Measurements from ENCODE around the gene RIMS4. TPM values are rescaled to one million over a fixed set of nuclear protein-coding genes. Genes with fewer than 3 reads are reported as not detected.

The RIMS4 gene
- total RNA-seq, 1 experiment from 2014 or later, result 2.9 TPM

DNA sequence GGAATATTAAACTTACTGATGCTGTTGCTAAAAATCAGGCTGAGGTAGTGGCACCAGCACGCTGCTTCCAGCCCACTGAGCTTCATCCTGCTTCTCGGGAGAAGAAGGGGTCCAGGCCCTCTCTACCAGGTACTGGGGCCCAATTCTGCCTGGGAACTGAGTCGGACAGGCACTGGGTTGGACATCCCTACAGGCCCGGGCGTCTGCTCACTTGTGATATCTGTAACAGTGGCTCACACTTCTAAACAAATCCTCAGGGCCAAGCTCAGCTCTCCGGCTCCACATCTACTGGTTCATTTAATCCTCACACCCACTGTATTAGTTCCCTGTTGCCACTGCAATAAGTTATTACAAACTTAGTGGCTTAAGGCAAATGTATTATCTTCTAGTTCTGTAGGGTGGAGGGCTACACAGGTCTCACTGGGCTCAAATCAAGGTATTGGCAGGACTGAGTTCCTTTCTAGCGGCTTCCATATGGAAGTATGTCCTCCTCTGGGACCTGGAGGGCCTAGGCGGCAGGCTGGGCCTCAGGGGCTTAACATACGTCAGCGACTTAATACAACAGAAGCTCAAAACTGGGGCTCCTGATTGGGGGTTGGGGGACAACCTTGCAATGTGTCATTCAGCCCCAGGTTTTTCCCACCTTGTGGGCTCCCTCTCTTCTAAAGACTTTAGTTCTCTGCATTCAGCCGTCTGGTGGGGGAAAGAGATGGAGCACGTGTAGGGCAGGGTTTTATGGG lies 66.3 kb downstream of the RIMS4 start:
- Histone ChIP-seq H3K9me3 (no peaks in the 10 kb centered on the region), H3K27me3 (peaks cover 7% of the 10 kb centered on the region), H3K4me3 (no peak overlapping the region), H3K36me3 (no peaks in the 10 kb centered on the region)
- no peak for DNase-seq

DNA sequence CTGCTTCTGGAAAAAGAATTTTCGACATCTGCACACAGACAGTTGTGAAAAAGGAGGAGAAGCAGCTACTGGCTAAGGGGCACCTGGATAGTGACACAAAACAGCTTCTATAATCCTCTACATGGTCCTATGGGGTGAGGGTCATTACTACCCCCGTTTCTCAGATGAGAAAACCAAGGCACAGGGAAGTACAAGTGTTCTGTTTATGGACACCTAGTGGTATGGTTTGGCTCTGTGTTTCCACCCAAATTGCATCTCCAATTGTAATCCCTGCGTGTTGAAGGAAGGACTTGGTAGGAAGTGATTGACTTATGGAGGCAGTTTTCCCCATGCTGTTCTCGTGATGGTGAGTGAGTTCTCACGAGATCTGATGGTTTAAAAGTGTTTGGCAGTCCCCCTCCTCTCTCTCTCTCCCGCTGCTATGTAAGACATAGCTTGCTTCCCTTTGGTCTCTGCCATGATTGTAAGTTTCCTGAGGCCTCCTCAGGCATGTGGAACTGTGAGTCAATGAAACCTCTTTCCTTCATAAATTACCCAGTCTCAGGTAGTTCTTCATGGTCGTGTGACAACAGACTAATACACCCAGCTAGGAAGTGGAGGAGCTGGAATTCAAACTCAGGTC lies 67.2 kb downstream of the RIMS4 start:
- Histone ChIP-seq H3K27me3 (peaks cover 7% of the 10 kb centered on the region), H3K9me3 (no peaks in the 10 kb centered on the region), H3K4me3 (no peak overlapping the region), H3K36me3 (no peaks in the 10 kb centered on the region)
- DNase-seq, result no peak

DNA sequence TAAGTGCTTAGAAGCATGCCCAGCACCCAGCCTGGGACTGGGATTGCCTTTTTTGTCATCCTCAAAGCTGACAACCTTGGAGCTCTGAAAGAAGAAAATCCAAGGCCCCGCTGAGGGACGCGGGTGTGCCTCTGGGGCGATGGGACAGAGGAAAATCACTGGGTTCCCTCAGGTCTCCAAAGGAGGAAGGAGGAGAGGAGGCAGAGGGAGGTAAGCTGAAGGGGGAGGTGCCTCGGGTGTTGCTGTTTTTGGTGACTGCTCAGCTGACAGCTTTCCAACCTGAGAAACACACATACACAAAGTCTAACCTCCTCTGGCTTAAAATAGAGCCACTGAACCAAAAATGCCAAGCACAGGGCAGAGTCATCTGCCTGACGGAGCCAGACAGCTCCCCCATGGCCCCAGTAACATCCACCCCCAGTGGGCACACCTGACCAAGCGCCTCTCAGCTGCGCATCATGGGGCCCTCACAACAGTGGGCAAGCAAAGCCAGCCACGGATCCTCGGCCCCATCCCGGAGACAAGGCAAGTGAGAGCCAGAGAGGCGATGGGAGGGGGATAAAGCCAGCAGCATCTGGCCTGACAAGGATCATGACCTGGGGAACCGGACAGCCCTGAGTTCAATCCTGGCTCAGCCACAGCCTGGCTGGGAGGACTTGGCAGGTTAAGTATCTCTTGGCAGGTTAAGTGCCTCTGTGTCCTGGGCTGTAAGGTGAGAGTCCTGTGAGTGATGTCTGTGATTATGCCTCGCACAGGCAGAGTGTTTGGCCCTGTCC lies 67.9 kb downstream of the RIMS4 start:
- Histone ChIP-seq H3K36me3 (no peaks in the 10 kb centered on the region), H3K4me3 (no peak overlapping the region), H3K27me3 (peaks cover 7% of the 10 kb centered on the region), H3K9me3 (no peaks in the 10 kb centered on the region)
- DNase-seq, result no peak

DNA sequence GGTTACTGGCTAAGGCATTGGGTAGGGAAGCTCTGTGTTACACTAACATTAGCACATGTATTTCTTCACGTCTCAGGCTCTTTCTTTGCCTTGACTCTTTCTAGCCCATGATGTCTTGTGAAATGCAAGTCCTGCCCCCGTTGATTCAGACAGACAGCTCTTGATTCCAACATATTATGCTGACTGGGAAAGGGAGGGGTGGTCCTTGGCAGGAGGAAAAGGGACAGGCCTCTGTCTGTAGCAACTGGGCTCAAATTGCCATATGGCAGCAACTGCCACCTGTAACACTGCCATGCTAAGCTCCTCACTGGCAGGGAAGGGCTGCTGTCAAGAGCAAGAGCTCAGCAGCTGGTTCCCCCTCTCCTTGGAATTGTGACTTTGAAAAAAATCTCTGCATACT lies 70.4 kb downstream of the RIMS4 start:
- no peaks in the 10 kb centered on the region for H3K36me3 ChIP-seq
- H3K9me3 ChIP-seq, result peaks cover 4% of the 10 kb centered on the region; the same call in 1 of the 2 replicates
- no peak for DNase-seq
- no peak overlapping the region for H3K4me3 ChIP-seq
- no peaks in the 10 kb centered on the region for H3K27me3 ChIP-seq

DNA sequence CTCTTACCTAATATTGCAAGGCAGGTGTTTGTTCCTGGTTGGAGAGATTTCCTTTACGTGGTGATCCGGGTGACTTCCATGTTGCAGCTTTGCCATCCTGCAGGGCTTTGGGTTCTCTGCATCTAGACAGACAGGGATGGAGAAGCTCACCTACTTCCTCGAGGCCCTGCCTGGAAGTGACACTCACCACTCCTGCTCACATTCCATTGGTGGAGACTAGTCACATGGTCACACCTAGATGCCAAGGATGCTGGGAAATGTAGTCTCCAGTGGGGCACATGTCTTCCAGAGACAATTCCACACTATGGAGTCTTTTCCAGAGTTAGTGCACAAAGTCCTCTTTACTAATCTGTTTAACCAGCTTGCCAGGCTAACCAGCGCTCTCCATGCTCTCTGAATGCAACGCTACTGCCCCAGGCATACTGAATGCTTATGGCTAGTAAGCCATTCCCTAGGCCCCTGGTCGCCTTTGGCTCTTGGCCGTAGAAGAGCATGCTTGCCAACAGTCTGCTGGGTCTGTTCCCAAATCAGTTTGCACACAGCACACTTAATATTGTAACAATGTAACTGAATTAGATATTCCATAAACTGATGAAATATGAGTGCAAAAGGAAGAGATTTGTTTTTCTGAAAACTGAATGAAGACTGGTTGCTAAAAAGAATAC lies 71.4 kb downstream of the RIMS4 start:
- DNase-seq, result peak; percentile 75
- Histone ChIP-seq H3K27me3 (no peaks in the 10 kb centered on the region), H3K4me3 (peak overlapping the region; percentile 8; the same call in 1 of the 2 replicates), H3K9me3 (peaks cover 4% of the 10 kb centered on the region; the same call in 1 of the 2 replicates), H3K36me3 (no peaks in the 10 kb centered on the region)

DNA sequence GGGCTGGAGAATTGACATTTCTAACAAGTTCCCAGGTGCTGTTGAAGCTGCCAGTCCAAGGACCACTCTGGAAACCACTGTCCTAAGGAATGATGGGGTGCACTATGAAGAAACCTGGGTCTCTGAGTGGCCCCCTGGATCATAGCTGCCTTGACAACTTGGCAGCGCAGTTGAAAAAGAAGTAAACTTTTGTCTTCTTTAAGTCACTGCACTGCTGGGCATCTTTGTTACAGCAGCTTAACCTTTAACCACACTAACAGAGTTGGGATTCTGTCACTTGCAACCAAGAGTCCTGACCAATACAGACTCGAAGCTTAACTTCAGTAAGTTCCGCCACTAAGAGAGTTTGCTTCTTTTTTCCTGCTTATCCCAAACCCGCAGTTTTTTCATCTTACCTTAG lies 73.2 kb downstream of the RIMS4 start:
- H3K36me3 ChIP-seq, result no peaks in the 10 kb centered on the region
- no peak for DNase-seq
- H3K4me3 ChIP-seq, result no peak overlapping the region
- H3K27me3 ChIP-seq, result no peaks in the 10 kb centered on the region
- H3K9me3 ChIP-seq, result peaks cover 4% of the 10 kb centered on the region; the same call in 1 of the 2 replicates

DNA sequence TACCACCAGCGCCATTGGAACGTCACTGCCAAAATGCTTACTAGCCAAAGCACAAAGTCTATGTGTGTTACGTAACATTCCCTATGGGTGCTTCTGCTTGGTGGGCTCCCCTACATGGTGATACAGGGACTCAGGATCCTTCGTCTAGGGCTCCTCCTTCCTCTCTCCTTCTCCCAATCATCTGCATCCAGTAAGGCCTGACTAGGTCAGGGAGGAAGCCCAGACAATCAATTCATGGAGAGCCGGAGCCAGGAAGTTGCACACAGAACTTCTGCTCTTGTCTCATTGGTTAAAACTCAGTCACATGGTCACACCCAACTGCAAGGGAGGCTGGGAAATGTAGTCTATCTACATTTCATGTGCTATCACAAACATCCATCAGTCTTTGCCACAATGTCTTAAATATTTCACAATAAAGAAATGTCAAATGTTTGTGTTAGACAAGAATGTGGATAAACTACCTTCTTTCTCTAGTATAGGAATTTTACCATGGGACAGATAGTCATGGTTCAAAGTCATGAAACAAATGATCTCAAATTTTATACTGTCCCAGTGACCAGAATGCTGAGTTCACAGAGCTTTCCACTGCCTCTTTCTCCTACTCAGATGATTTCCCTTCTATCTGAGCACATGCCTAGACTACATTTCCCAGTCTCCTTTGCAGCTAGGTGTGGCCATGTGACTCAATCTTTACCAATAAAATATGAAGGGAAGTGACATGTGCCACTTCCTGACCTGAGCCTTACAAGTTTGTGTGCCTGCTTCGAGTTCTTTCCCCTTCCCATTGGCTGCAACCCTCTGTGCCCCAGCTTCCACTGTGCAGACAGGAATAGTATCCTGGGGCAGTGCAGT lies 74.0 kb downstream of the RIMS4 start:
- Histone ChIP-seq H3K27me3 (no peaks in the 10 kb centered on the region), H3K4me3 (no peak overlapping the region), H3K9me3 (peaks cover 6% of the 10 kb centered on the region; the same call in 1 of the 2 replicates), H3K36me3 (no peaks in the 10 kb centered on the region)
- peak; percentile 48 for DNase-seq

DNA sequence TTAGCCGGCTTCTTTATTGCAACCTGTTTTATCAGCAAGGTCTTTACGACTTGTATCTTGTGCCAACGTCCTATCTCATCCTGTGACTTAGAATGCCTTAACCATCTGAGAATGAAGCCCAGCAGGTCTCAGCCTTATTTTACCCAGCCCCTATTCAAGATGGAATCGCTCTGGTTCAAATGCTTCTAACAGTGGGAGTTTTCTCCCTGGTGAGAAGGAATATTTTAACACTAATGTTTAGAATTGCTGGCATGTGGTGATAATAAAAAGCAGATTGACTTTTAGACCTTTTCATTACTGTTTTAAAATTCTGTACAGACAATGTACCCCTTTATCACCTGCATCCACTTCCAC lies 74.6 kb downstream of the RIMS4 start:
- H3K27me3 ChIP-seq, result no peaks in the 10 kb centered on the region
- H3K36me3 ChIP-seq, result no peaks in the 10 kb centered on the region
- no peak overlapping the region for H3K4me3 ChIP-seq
- DNase-seq, result no peak
- H3K9me3 ChIP-seq, result peaks cover 10% of the 10 kb centered on the region

DNA sequence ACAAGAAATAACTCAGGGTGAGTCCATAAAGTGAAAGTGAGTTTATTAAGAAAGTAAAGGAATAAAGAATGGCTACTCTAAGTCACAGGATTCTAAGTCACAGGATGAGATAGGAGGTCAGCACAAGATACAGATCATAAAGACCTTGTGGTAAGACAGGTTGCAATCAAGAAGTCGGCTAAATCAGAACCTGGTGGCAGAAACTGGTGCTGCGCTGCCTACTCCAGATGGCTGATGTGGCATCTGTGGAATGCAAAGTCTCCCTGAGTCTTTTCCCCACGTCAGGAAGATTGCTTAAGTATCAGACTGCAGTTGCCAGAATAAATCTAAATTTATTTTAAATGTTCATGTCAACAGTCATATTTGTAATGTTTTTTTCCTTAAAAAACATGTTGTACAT lies 75.4 kb downstream of the RIMS4 start:
- no peaks in the 10 kb centered on the region for H3K36me3 ChIP-seq
- H3K27me3 ChIP-seq, result no peaks in the 10 kb centered on the region
- peaks cover 18% of the 10 kb centered on the region for H3K9me3 ChIP-seq
- peak; percentile 70 for DNase-seq
- no peak overlapping the region for H3K4me3 ChIP-seq

DNA sequence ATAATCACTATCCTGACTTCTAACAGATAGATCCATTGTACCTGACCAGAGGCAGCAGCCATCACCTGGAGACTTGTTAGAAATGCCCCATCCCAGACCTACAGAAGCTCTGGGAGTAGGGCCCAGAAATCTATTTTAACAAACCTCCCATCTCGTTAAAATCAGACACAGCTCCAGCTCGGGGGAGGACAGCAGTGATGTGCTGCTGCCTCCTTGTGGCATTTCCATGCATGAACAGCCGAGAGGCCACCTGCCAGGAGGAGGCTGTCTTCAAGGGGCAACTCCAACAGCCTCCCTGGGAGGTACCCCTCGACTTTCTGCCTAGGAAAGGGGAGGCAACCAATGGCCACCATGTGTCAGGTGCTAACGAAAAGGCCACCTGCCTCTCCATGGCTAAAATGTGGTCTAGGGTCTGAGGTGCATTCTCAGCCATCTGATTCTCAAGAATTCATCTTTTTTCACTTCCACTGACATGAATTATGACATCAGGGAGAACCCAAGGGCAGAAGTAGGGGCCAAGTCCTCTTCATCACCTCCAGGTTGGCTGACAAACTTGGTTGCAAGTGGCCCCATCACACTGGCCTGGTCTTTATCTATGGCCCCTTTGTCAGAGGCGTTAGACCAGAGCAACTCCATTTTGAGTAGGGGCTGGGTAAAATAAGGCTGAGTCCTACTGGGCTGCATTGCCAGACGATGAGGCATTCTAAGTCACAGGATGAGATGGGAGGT lies 76.8 kb downstream of the RIMS4 start:
- DNase-seq, result peak; percentile 62
- H3K36me3 ChIP-seq, result no peaks in the 10 kb centered on the region
- no peaks in the 10 kb centered on the region for H3K27me3 ChIP-seq
- peaks cover 19% of the 10 kb centered on the region for H3K9me3 ChIP-seq
- H3K4me3 ChIP-seq, result no peak overlapping the region

DNA sequence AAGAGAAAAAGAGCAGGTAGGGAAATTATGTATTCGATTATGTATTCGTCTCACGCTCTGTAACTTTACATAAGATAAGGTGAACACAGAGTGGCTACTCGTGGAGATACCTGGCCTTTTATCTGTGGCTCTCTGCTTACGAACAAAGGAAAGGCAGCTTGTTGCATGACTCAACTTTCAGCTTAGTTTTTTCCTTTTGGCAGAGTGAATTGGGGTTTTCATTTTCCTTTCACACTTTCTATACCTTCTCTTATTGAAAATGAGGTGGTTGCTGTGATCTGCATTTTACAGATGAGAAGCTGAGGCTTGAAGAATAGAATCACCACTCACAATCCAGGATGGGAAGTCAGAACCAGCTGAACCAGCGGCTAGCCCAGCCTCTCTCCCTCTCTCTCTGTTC lies 78.0 kb downstream of the RIMS4 start:
- DNase-seq, result no peak
- Histone ChIP-seq H3K27me3 (no peaks in the 10 kb centered on the region), H3K9me3 (peaks cover 19% of the 10 kb centered on the region), H3K4me3 (no peak overlapping the region), H3K36me3 (no peaks in the 10 kb centered on the region)

DNA sequence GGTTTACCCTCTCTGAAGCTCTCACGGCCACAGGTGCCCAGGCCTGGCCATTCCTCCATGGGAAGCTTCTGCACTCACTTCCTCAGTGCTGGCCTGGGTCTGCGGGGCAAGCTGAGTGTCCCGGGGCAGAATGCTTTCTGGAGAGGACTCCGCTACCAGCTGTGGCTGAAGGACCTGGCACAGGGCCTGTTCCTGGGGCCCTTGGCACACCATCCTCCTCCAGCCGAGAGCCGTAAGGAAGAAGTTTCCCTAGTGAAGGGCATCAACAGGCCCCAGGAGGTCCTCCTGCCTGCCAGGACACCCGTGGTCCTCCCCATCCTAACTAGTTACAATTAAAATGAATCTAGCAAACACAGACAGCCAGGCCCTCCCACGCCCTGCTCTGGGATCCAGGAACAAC lies 78.7 kb downstream of the RIMS4 start:
- Histone ChIP-seq H3K9me3 (peaks cover 17% of the 10 kb centered on the region), H3K4me3 (no peak overlapping the region), H3K27me3 (no peaks in the 10 kb centered on the region), H3K36me3 (no peaks in the 10 kb centered on the region)
- peak; percentile 61 for DNase-seq

DNA sequence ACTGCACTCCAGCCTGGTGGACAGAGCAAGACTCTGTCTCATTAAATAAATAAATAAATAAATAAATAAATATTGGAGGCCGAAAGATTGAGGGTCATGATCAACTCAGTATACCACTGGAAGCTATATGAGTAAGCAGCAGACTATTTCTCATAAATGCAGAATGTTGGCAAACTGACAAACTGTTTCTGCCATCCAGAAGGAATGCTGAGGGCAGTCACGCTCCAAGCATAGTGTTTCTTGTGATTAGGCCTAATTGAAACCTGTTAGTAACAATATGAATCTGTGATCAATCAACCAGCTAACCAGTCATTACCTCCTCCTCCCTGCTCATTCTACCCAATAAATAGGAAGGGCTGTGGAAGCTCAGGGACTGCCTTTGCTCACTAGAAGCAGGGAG lies 79.9 kb downstream of the RIMS4 start:
- peaks cover 14% of the 10 kb centered on the region for H3K9me3 ChIP-seq
- no peaks in the 10 kb centered on the region for H3K36me3 ChIP-seq
- peak; percentile 59 for DNase-seq
- no peaks in the 10 kb centered on the region for H3K27me3 ChIP-seq
- H3K4me3 ChIP-seq, result no peak overlapping the region

DNA sequence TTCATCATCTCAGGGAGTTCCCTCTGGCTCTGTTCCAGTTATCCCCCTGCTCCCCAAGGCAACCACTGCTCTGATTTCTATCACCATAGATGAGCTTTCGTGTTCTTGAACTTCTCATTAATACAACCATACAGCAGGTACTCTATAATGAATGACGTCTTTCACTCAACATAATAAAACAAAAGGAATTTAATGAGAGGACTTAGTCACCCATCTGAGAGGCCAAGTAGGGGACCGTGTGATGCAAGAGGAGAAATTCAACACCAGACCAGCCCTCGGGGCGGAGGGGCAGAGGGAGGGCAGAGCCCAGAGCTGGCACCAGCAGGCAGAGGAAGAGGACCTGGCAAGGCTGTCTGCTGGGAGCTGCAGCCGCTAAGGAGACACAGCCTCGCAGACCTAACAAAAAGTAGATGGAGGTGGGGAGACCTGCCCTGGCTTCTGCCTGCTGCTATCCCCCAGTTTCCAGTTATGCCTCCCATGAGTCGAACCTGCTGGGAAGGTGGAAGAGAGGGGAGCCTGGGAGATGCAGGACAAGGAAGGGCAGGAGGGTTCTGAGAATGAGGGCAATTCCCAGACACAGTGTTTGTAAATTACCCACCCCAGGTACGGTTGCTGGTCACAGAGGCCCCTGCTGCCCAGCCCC lies 81.4 kb downstream of the RIMS4 start:
- Histone ChIP-seq H3K36me3 (no peaks in the 10 kb centered on the region), H3K4me3 (no peak overlapping the region), H3K9me3 (peaks cover 14% of the 10 kb centered on the region), H3K27me3 (no peaks in the 10 kb centered on the region)
- peak; percentile 98 for DNase-seq

DNA sequence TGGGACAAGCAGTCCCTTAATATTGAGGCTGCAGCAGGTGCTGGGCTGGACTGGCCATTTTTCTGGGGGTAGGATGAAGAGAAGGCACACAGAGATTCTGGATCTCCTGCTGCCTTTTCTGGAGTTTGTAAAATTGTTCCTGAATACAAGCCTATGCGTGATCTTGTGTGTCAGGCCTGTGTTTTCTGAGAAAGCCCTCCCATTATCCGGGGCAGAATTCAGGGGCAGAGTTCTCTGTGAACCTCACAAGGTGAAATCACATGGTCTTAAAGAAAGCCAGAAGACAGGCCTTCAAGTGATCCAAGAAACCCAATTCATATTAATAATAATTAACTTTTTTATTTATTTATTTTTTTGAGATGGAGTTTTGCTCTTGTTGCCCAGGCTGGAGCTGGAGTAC lies 82.7 kb downstream of the RIMS4 start:
- no peaks in the 10 kb centered on the region for H3K36me3 ChIP-seq
- H3K4me3 ChIP-seq, result no peak overlapping the region
- DNase-seq, result no peak
- H3K27me3 ChIP-seq, result no peaks in the 10 kb centered on the region
- H3K9me3 ChIP-seq, result peaks cover 14% of the 10 kb centered on the region

Measured in MG63 (cell line).